ENCODE data around the gene OPN5. TPM values are rescaled to one million over a fixed set of nuclear protein-coding genes. Genes with fewer than 3 reads are reported as not detected.

OPN5 gene
- polyA plus RNA-seq, 1 of the 3 experiments (the other 2 are of a cell fraction): not detected

- Histone ChIP-seq H3K79me2 (ENCODE audit: insufficient read depth) (no peaks in the 10 kb centered on the region), H3K9me3 (no peaks in the 10 kb centered on the region), H3K4me1 (ENCODE audit: control insufficient read depth in 1 of 2, insufficient read depth in 2 of 2, low read depth in 1 of 2, low read length in 1 of 2) (no peaks in the 10 kb centered on the region), H3K4me3 (ENCODE audit: low read depth in 2 of 2, low read length in 1 of 2) (no peak overlapping the region), H2AFZ (ENCODE audit: low read depth) (no peak overlapping the region), H3K9me2 (no peaks in the 10 kb centered on the region), H4K20me1 (ENCODE audit: insufficient read depth) (no peaks in the 10 kb centered on the region), H3K9ac (no peak overlapping the region), H3K36me3 (replicated peaks in 1 of 2; ENCODE audit: control insufficient read depth in 1 of 2, insufficient read depth in 2 of 2, low read length in 1 of 2) (no peaks in the 10 kb centered on the region), H3K27ac (ENCODE audit: low read depth in 2 of 2, low read length in 1 of 2) (no peak overlapping the region), H3F3A (replicated peaks; ENCODE audit: insufficient read depth) (no peaks in the 10 kb centered on the region), H3K4me2 (no peak overlapping the region), H3K27me3 (ENCODE audit: insufficient read depth) (peaks cover 10% of the 10 kb centered on the region; the same call in 1 of the 2 replicates)
- CTCF ChIA-PET: interaction anchor here (1.5 kb wide), 1 partner anchor 18 kb away, joined by 3 read pairs; no protein-coding TSS in a partner anchor
- no peak for DNase-seq
- WGBS (ENCODE audit: low lambda C conversion rate): 7% methylated on average over 1 of the region's 1 CpG
- POLR2A ChIA-PET: no interaction called here
- no peak for TF ChIP-seq GABPA (IDR thresholded peaks at IDR 0.05; ENCODE audit: low read depth)
- no peak for TF ChIP-seq YY1 (IDR thresholded peaks at IDR 0.05; ENCODE audit: low read depth)
- TF ChIP-seq RAD21 (IDR thresholded peaks at IDR 0.05; ENCODE audit: low read length): no peak
- no peak for TF ChIP-seq NRF1 (IDR thresholded peaks at IDR 0.05; ENCODE audit: low read depth, low read length)
- no peak for TF ChIP-seq IRF3 (IDR thresholded peaks at IDR 0.05; ENCODE audit: low read depth, low read length)
Measured at GRCh38 chr6:47752801-47753200, 29.0 kb upstream of the OPN5 start.

- Histone ChIP-seq H3K27me3 (ENCODE audit: insufficient read depth) (no peaks in the 10 kb centered on the region; the same call in 1 of the 2 replicates), H3K4me2 (no peak overlapping the region), H4K20me1 (ENCODE audit: insufficient read depth) (no peaks in the 10 kb centered on the region), H3F3A (replicated peaks; ENCODE audit: insufficient read depth) (no peaks in the 10 kb centered on the region), H2AFZ (ENCODE audit: low read depth) (no peak overlapping the region), H3K4me3 (ENCODE audit: low read depth in 2 of 2, low read length in 1 of 2) (no peak overlapping the region), H3K9me2 (no peaks in the 10 kb centered on the region), H3K9me3 (no peaks in the 10 kb centered on the region), H3K79me2 (ENCODE audit: insufficient read depth) (no peaks in the 10 kb centered on the region), H3K36me3 (replicated peaks in 1 of 2; ENCODE audit: control insufficient read depth in 1 of 2, insufficient read depth in 2 of 2, low read length in 1 of 2) (no peaks in the 10 kb centered on the region), H3K9ac (no peak overlapping the region), H3K27ac (ENCODE audit: low read depth in 2 of 2, low read length in 1 of 2) (no peak overlapping the region), H3K4me1 (ENCODE audit: control insufficient read depth in 1 of 2, insufficient read depth in 2 of 2, low read depth in 1 of 2, low read length in 1 of 2) (no peaks in the 10 kb centered on the region)
- no peak for DNase-seq
- POLR2A ChIA-PET: no interaction called here
- 0% methylated on average over 1 of the region's 1 CpG for WGBS (ENCODE audit: low lambda C conversion rate)
- CTCF ChIA-PET: interaction anchor here (0.8 kb wide), 1 partner anchor 12 kb away, joined by 3 read pairs; no protein-coding TSS in a partner anchor
- no peak for TF ChIP-seq YY1 (IDR thresholded peaks at IDR 0.05; ENCODE audit: low read depth)
- TF ChIP-seq NRF1 (IDR thresholded peaks at IDR 0.05; ENCODE audit: low read depth, low read length): no peak
- TF ChIP-seq CHD2 (IDR thresholded peaks at IDR 0.05; ENCODE audit: low read length, partially characterized antibody): no peak
- no peak for TF ChIP-seq ZBTB33 (IDR thresholded peaks at IDR 0.05; ENCODE audit: borderline replicate concordance, low read depth)
- no peak for TF ChIP-seq MXI1 (IDR thresholded peaks at IDR 0.05; ENCODE audit: low read depth, low read length)
- TF ChIP-seq EP300 (IDR thresholded peaks at IDR 0.05; ENCODE audit: borderline replicate concordance in 1 of 2, low read depth in 1 of 2, low read length in 1 of 2): no peak
- TF ChIP-seq SMC3 (IDR thresholded peaks at IDR 0.05; ENCODE audit: low read depth, low read length): no peak
- TF ChIP-seq EZH2phosphoT487 (IDR thresholded peaks at IDR 0.05; ENCODE audit: borderline replicate concordance, low read depth): no peak
- TF ChIP-seq JUND (IDR thresholded peaks at IDR 0.05): no peak
- no peak for TF ChIP-seq NFIC (IDR thresholded peaks at IDR 0.05; ENCODE audit: borderline replicate concordance)
- TF ChIP-seq RCOR1 (IDR thresholded peaks at IDR 0.05; ENCODE audit: low read length): no peak
Measured at GRCh38 chr6:47759364-47759763, 22.5 kb upstream of the OPN5 start.

Measured in SK-N-SH (cell line).